22Rv1 (cell line): ENCODE data around the gene PTTG2.

ENCODE experiments used
- H3K27ac ChIP-seq: fragments of 450-650 bp; 2 replicates; pipeline ENCODE4 v1.5.1; 2017
- ZFX ChIP-seq: fragments of 450-650 bp; IDR thresholded peaks from 2 replicates; pipeline ENCODE4 v1.6.1; 2017; ENCODE audit warnings: antibody characterized with exemption, borderline replicate concordance
- TF ChIP-seq, protein P1 (sequence below): fragments of 450-650 bp; IDR thresholded peaks from 2 replicates; pipeline ENCODE4 v1.5.1; 2017; ENCODE audit warnings: mild to moderate bottlenecking

PTTG2 gene

DNA sequence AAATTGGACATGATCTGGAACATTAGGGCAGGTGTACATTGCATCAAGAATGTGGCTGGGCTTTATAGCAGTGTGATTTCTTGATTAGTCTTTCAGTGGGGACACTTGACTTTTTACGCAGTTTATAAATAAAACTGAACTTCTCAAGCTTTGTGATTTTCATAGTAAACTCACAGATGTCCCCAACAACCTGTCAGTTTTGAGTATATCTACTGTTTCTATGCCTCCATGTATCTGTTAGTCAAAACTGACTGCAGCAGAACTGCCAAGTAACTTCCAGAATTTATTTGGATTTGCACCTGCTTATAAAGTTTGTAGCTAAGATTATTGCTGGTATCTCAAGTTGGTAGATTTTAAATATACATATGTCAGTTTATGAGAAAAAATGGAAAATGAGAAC lies 20.0 kb downstream of the PTTG2 start:
- H3K27ac ChIP-seq = no peak overlapping the region
- no peak for TF ChIP-seq ZFX
- TF ChIP-seq, protein P1, sequence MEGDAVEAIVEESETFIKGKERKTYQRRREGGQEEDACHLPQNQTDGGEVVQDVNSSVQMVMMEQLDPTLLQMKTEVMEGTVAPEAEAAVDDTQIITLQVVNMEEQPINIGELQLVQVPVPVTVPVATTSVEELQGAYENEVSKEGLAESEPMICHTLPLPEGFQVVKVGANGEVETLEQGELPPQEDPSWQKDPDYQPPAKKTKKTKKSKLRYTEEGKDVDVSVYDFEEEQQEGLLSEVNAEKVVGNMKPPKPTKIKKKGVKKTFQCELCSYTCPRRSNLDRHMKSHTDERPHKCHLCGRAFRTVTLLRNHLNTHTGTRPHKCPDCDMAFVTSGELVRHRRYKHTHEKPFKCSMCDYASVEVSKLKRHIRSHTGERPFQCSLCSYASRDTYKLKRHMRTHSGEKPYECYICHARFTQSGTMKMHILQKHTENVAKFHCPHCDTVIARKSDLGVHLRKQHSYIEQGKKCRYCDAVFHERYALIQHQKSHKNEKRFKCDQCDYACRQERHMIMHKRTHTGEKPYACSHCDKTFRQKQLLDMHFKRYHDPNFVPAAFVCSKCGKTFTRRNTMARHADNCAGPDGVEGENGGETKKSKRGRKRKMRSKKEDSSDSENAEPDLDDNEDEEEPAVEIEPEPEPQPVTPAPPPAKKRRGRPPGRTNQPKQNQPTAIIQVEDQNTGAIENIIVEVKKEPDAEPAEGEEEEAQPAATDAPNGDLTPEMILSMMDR = no peak

GRCh38 chr4:37981425-37981824 lies 21.2 kb downstream of the PTTG2 start:
- no peak overlapping the region for H3K27ac ChIP-seq
- TF ChIP-seq, protein P1 = no peak
- TF ChIP-seq ZFX = no peak

GRCh38 chr4:37981844-37982720 lies 21.9 kb downstream of the PTTG2 start:
- no peak overlapping the region for H3K27ac ChIP-seq

DNA sequence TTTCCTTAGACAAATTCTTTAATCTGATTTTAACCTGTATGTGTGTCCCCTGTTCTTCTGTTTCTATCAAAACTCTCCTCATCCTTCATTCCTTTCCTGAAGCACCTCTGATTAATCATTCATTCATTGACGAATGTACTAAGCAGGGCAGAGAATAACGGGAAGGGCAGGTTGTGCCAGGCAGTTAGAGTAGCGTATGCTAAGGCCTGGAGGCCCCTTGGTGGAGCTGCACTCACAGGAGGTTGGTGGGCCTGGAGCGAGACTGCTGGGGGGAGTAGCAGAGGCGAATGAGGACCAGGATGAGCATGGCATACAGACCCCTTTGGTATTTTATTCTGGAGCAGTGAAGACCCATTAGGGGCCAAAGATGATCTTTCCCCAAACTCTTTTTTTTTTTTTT lies 22.5 kb downstream of the PTTG2 start:
- TF ChIP-seq, protein P1 = no peak
- TF ChIP-seq ZFX = no peak
- no peak overlapping the region for H3K27ac ChIP-seq

More at GRCh38 chr4:37981844-37982720, 21.9 kb downstream of the PTTG2 start:
- TF ChIP-seq ZFX = no peak
- TF ChIP-seq, protein P1 = no peak

DNA sequence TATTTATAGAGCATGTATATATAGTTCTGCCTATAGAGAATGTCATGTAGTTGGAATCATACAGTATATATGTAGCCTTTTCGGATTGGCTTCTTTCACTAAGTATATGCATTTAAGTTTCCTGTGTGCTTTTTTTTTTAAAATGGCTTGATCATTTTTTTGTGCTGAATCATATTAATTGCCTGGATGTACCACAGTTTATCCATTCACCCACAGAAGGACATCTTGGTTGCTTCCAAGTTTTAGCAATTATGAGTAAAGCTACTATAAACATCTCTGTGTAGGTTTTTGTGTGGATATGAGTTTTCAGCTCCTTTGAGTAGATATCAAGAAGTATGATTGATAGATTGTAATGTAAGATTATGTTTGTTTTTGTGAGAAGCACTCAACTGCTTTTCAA lies 23.8 kb downstream of the PTTG2 start:
- no peak overlapping the region for H3K27ac ChIP-seq

DNA sequence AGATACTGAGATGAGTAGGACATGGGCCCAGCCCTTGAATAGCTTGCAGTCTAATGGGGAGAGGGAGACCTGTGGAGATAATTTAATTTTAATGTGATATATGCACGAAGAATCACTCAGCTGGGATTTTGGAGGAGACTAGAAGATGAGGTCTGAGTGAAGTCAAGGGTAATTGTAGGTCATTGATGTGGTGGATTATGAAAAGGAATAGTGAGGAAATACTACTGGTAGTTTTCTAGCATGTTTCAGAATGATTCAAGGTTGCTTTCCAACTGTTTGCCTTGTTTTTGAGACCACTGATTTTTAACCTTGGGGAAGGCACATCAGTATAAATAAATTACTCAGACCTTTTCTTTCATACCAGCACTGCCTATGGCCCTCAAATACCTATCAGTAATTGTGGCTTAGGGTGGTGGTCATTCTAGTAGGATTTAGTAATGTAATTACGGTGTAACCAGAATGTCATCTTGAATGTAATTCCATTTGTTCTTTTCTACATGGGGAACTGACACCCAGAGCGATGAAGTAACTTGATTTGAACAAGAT lies 25.6 kb downstream of the PTTG2 start:
- H3K27ac ChIP-seq = no peak overlapping the region
- no peak for TF ChIP-seq ZFX
- TF ChIP-seq, protein P1 = no peak

More for the DNA sequence above, 23.8 kb downstream of the PTTG2 start:
- TF ChIP-seq ZFX = no peak
- TF ChIP-seq, protein P1 = no peak

- TF ChIP-seq, protein P1 = no peak
- TF ChIP-seq ZFX = no peak
- no peak overlapping the region for H3K27ac ChIP-seq
These were observed 28.5 kb downstream of the PTTG2 start for GRCh38 chr4:37988670-37989069.
